HEK293 (cell line): ENCODE results near the gene CLASP1.

Source experiments
- PRDM4 ChIP-seq: fragments of 450-650 bp; formaldehyde crosslinking; IDR thresholded peaks from 2 replicates; pipeline ENCODE4 v1.5.1; 2017; ENCODE audit warnings: missing biosample characterization, missing genetic modification characterization
- SETDB1 ChIP-seq: IDR thresholded peaks from one replicate; pipeline ENCODE4 v1.6.1; 2017; ENCODE audit warnings: mild to moderate bottlenecking, low read length, moderate library complexity, mixed read lengths; ENCODE audit not compliant: insufficient read length
- ZNF214 ChIP-seq: fragments of 450-650 bp; formaldehyde crosslinking; IDR thresholded peaks from 2 replicates; pipeline ENCODE4 v1.5.1; 2017; ENCODE audit warnings: missing biosample characterization, mild to moderate bottlenecking, missing genetic modification characterization, borderline replicate concordance

- no peak for TF ChIP-seq PRDM4 (tag by site-specific recombination)
- TF ChIP-seq SETDB1 = no peak
- TF ChIP-seq ZNF214 (tag by site-specific recombination) = no peak
Observed at GRCh38 chr2:121334581-121335293, 314.5 kb downstream of the CLASP1 start.
